HG02610 (cell line): ENCODE results near the gene PCDHGA1.

ENCODE experiments used
- ATAC-seq: cut with Tn5 transposase; IDR thresholded peaks from one replicate; pipeline ENCODE4 v1.9.1; 2021; ENCODE audit warnings: mild to moderate bottlenecking, moderate library complexity; ENCODE audit not compliant: unreplicated experiment

Gene PCDHGA1

DNA sequence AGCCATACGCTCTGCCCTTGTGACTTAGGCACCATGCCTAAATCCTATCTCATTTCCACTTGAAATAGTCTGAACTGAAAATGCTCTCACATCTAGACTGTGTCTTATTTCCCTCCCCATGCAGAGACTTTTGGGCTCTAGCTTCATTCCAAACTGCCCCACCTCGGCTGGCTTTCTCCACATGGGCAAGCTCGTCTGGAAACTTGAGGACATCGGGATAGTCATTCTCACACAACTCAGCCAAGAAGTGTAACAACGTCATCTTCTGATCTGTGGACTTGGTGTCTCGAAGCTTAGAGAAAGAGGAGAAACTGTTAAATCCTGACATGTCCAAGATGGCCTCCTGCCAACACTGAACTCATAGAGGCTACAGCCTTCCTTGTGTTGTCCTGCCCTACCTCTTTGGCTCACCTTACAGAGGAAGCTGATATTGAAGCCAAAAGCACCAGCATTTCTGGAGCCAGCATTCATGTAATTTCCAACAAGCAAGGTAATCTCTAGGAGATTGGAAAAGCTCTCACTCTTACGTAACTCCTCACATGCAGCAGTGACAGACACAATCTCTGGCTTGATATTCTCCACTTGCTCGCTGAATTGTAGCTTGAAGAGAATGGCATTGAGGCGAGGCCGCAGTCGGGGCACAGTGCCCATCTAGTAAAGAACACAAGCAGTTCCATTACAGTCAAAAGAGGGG lies 198.1 kb downstream of the PCDHGA1 start:
- ATAC-seq, result no peak

DNA sequence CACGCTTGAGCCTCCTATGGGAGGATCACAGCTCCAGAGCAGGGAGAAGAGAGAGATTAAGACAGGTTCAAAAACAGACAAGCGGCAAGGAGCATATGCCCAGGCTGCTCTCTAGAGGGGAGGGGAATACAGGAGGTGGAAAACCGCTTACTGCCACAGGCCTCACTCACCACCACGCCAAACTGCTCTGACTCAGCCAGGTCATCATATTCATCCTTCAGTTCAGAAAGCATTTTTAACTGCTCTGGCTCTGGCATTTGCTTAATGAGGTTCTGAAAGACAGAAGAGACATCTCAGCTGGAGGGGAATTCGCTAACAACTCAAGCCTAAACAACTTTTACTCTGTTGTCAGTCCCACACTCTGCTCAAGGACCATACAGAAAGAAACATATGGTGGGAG lies 198.7 kb downstream of the PCDHGA1 start:
- ATAC-seq, result peak; percentile 84

DNA sequence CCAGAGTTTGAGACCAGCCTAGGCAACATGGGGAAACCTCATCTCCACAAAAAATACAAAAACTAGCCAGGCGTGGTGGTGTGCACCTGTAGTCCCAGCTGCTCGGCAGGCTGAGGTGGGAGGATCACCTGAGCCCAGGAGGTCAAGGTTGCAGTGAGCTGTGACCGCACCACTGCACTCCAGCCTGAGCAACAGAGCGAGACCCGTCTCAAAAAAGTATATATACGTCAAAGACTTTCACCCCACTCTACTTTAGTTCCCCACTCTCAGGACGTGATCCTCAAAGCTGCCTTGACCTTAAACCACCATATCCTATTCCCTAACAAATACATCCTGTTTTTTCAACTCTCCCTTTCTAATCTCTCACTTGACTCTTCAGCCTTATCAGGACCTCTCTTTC lies 199.6 kb downstream of the PCDHGA1 start:
- ATAC-seq, result no peak

DNA sequence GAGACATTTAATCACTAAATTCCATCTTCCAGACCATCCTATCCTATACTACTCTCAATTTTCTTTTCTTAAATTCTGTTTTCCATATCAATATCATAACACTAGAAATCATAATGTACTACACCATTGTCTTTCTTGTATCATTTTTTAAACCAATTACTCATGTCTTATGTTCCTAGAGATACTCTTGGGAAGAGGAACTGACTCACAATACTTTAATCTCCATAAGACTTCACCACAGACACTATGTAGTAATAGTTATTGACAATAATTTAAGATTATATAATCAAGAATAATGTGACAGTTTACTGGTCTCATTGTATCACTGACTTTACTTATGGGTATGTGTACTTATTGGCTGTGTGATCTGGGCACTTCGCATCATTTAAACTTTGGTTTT lies 202.4 kb downstream of the PCDHGA1 start:
- ATAC-seq, result no peak

DNA sequence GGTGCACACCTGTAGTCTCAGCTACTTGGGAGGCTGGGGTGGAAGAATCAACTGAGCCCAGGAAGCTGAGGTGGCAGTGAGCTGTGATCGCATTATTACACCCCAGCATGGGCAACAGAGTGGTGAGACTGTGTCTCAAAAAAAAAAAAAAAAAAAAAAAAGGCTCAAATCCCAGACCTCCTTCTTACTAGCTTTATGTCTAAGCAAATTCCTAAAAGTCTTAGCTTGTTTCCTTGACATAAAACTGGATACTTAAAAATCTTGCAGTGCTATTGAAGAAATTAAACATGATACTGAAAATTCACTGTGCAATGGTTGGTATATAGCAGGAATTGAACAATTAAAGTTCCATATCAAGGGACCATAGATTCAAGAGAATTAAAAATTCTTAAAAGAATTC lies 203.6 kb downstream of the PCDHGA1 start:
- ATAC-seq, result no peak

DNA sequence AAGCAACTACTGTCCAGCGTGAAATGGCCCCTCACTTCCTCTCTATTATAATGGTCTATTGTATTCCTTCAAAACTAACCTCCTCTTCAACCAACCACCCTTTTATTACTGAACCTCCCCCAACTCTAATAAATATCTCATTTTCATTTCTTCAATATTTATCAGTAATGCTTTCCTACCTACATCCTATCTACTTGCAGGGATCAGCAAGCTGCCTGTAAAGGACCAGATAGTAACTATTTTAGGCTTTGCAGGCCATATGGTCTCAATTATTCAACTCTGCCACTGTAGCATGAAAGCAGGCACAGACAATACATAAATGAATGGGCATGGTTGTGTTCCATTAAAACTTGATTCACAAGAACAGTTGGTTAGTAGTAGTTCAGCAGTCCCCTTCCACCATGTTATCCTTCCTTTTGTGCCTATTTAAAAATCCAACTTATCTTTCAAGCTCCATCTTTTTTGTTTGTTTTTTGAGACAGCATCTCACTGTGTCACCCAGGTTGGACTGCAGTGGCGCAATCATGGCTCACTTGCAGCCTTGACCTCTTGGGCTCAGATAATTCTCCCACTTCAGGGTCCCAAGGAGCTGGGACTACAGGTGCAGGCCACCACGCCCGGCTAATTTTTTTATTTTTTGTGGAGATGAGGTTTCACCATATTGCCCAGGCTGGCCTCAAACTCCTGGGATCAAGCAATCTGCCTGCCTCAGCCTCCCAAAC lies 204.3 kb downstream of the PCDHGA1 start:
- no peak for ATAC-seq

DNA sequence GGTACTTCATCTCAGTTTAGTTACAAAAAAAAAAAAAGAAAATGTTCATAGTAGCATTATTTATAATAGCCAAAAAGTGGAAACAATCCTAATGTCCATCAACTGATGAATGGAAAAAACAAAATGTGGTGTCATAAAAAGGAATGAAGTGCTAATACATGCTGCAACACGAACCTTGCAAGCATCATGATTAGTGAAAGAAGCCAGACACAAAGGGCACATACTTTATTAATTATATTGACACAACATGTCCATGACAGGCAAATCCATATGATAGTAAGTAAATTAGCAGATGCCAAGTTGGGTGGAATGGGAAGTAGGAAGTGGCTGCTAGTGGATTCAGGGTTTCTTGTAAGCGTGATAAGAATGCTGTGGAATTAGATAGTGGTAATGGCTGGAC lies 212.7 kb downstream of the PCDHGA1 start:
- ATAC-seq, result no peak

DNA sequence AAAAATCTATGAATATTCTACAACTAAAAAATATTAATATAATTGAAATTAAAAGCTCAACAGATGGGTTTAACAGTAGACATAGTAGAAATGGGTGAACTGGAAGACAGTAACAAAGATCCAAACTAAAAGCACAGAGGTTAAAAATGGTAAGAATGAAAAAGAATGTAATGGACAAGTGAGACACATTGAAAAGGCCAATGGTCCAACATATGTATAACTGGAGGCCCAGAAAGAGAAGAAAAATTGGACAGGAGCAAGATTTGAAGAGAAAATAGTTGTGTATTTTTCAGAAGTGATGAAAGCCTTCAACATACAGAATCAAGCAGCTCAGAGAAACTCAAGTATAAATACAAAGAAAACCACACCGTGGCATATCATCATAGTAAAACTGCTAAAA lies 217.2 kb downstream of the PCDHGA1 start:
- no peak for ATAC-seq

DNA sequence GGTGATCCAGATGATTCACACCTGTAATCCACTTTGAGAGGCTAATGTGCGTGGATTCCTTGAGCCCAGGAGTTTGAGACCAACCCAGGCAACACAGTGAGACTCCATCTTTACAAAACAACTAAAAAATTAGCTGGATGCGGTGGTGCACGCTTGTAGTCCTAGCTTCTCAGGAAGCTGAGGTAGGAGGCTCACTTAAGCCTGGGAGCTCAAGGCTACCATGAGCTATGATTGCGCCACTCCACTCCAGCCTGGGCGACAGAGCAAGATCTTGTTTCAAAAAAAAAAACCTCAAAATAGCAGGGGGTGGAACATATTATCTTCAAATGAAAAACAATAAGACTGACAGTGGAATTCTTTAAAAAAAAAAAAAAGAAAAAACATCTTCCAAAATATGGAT lies 217.6 kb downstream of the PCDHGA1 start:
- ATAC-seq, result no peak

DNA sequence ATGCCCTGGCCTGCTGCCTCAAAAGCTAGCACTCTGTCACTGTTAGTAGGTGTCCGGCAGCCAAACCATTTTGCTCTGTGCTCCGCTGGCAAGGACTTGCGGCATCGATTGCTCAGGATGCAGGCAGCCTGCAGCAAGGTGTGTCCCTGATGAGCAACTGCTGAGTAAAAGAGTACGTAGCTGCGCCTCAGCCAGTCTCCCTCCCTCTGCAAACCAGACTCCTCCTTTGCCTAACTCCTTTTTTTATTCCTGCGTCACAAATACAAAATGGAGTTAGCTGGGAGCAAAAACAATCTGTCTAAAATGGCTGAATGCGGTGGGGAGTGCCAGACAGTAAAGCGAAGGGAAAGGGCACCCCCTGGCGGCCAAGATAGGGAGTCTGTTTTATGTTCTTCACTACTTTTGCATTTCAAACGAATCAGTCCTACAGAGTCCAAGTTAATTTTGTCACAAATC lies 227.4 kb downstream of the PCDHGA1 start:
- ATAC-seq, result no peak

DNA sequence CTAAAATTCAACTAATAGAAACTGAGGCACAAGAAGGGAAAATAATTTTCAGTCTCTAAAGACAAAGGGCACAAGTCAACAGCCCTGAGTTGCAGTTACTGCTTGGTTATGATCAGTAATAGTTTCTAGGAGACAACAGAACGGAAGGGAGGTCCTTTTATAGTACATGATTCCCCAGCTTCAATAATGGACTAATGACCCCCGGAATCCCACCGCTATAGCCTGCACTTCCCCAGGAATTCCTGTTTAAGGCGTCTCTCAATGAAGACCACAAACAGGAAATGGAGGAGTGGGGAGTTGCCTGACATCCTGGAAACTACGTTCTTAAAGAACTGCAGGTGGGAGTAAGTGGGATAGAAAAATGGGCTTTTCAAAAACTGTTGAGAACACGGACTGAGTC lies 227.8 kb downstream of the PCDHGA1 start:
- no peak for ATAC-seq

DNA sequence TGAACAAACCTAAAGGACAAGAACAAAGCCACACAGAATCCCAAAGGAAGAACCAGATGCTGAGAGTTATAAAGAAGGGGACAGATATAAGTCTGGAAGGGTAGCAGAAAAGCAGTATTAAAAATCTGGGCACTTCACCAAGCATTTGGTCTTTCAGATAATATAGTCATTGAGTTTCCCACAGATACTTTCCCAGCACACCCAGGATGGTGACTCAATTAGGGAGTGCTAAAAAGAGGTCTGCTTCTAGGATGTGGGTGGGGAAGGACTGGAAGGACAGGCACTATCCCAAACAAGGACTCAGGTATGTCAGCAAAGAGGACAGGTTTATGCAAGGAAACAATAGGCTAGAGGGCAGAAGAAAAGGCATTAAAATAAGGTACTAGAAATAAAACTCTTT lies 229.1 kb downstream of the PCDHGA1 start:
- ATAC-seq, result no peak

DNA sequence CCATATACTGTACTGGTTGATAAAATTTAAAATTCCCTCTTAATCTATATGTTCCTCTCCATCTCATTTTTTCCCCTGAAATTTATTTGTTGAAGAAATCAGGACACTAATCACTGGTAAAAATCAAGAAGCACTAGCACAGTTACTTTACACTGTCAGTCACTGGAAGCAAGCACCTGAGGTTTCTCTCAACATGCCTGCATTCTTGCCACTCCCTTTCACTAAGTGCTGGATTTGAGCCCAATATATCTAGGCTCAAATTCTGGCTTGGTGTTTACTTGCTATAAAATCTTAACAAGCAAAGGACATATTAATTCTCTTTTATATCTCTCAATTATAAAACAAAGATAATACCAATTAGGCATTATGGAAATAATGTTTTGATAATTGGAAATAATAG lies 229.8 kb downstream of the PCDHGA1 start:
- no peak for ATAC-seq

DNA sequence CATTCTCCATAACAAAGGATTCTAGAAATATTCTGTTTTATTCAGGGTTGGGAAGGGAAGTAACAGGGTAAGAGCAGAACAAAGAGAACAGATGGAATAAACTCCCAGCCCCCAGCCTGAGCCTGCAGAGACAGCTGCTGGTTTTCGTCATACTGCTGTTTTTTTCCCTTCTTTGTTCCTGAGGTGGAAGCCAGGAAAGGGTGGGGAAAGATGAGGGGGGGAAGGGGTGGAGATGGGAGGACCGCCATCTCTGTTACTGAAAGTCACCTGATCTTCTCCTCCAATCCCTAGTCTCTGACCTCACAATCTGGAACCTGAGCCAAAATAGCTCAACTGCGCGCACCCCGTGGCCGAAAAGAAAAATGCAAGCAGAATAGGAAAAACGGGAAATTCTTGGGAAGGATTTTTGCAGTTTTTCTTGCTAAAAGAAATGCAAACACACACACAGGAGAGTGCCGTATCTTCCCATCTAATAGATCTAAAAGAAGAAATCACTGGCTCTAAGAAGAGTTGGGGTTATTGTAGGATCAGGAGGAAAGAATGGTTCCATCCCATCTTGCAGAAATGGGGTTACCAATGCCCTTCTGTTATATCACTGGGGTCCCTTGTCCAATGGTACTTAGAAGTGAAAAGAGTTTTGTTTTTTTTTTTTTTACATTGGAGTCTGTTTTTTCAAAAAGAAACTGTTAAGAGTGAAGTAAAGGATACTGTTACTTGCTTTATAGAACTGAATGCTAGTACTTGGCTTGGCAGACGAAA lies 230.6 kb downstream of the PCDHGA1 start:
- no peak for ATAC-seq
